K562 (cell line): ENCODE results near the gene ZNF33A. TPM values are rescaled to one million over a fixed set of nuclear protein-coding genes. Genes with fewer than 3 reads are reported as not detected.

Experiments used
- ATF7 ChIP-seq: fragments of 450-650 bp; IDR thresholded peaks from 2 replicates; pipeline ENCODE4 v1.7.1; 2014; ENCODE audit warnings: mild to moderate bottlenecking, moderate library complexity
- CBX5 ChIP-seq: IDR thresholded peaks from 2 replicates; pipeline ENCODE4 v1.6.1; 2014; ENCODE audit warnings: low read depth, borderline replicate concordance
- E2F1 ChIP-seq: sonication (generic); formaldehyde crosslinking; IDR thresholded peaks from 2 replicates; pipeline ENCODE4 v1.8.1; 2023; ENCODE audit warnings: mild to moderate bottlenecking, missing genetic modification reagents, moderate library complexity
- FOXP4 ChIP-seq: sonication (generic); formaldehyde crosslinking; IDR thresholded peaks from 2 replicates; pipeline ENCODE4 v1.8.0; 2022; ENCODE audit warnings: mild to moderate bottlenecking, missing genetic modification reagents, borderline replicate concordance
- HSF4 ChIP-seq: fragments of 250-450 bp; sonication (Bioruptor Pico); IDR thresholded peaks from 2 replicates; pipeline ENCODE4 v2.1.2; 2022; ENCODE audit warnings: mild to moderate bottlenecking, moderate library complexity, borderline replicate concordance
- NCOR1 ChIP-seq: fragments of 450-650 bp; IDR thresholded peaks from 2 replicates; pipeline ENCODE4 v1.6.1; 2016; ENCODE audit warnings: mild to moderate bottlenecking, moderate library complexity
- NELFE ChIP-seq: IDR thresholded peaks from 2 replicates; pipeline ENCODE4 v1.6.1; 2011; ENCODE audit warnings: mild to moderate bottlenecking; ENCODE audit not compliant: insufficient read depth, insufficient read length
- PHF8 ChIP-seq: fragments of 200-600 bp; sonication (generic); IDR thresholded peaks from 2 replicates; pipeline ENCODE4 v1.6.1; 2012; ENCODE audit warnings: mixed run types, mild to moderate bottlenecking, inconsistent platforms, low read length, moderate library complexity, borderline replicate concordance
- POLR2B ChIP-seq: fragments of 450-650 bp; IDR thresholded peaks from 2 replicates; pipeline ENCODE4 v1.6.1; 2018; ENCODE audit warnings: low read depth; ENCODE audit not compliant: partially characterized antibody
- ZNF121 ChIP-seq: sonication (generic); formaldehyde crosslinking; conservative IDR thresholded peaks from 2 replicates; pipeline ENCODE4 v1.8.0; 2022; ENCODE audit warnings: missing genetic modification reagents
- ZNF143 ChIP-seq: sonication (generic); formaldehyde crosslinking; IDR thresholded peaks from 2 replicates; pipeline ENCODE4 v1.9.0; 2022; ENCODE audit warnings: mild to moderate bottlenecking, missing genetic modification reagents
- ZNF609 ChIP-seq: sonication (generic); formaldehyde crosslinking; IDR thresholded peaks from 2 replicates; pipeline ENCODE4 v1.8.1; 2023; ENCODE audit warnings: missing genetic modification reagents, mild to moderate bottlenecking, borderline replicate concordance
- polyA plus RNA-seq, 8 experiments: library from polyadenylated mRNA; depleted of rRNA in 4 of 8; stranded (reverse) in 5 of 8; unstranded in 3 of 8; fragments of >200 nt; fragmentation: Nextera tagmentation in 2 of 8; fragmentation: Illumina TruSeq in 1 of 8; extraction: Ambion mirVana in 2 of 8; extraction: Trizol in 1 of 8; gene quantifications; 2 replicates each; pipeline versions ENCODE4 v1.2.1 to v1.2.3, GENCODE V29; 2011 to 2014; ENCODE audit warnings: inconsistent platforms in 1 of 8, missing spikeins in 1 of 8
- total RNA-seq, 7 experiments: library from RNA; depleted of rRNA in 6 of 7; stranded (reverse); fragments of >200 nt in 6 of 7; fragmentation: Illumina TruSeq in 2 of 7; extraction: Trizol in 2 of 7; gene quantifications; 2 replicates each; pipeline versions ENCODE4 v1.2.1 to v1.2.3, GENCODE V29; 2011 to 2021; ENCODE audit warnings: low replicate concordance in 1 of 7
- TF ChIP-seq, protein P1 (sequence below), 2 experiments: fragments of 450-650 bp in 1 of 2; sonication (generic) in 1 of 2; formaldehyde crosslinking; conservative IDR thresholded peaks; 2 replicates each; pipeline versions ENCODE4 v1.4.0 to v1.8.1; 2020 to 2022; ENCODE audit warnings: mild to moderate bottlenecking in 1 of 2, missing genetic modification reagents in 1 of 2
- TF ChIP-seq, protein P2 (sequence below): fragments of 250-450 bp; sonication (Bioruptor Pico); IDR thresholded peaks from 2 replicates; pipeline ENCODE4 v1.9.0; 2021; ENCODE audit warnings: mild to moderate bottlenecking, inconsistent platforms

ZNF33A gene
- total and polyA plus RNA-seq, 9 of the 15 experiments (the other 6 are each of a cell fraction or from before 2014, with no cell fraction given), result 8.1 to 27.5 (median 16.4) TPM

GRCh38 chr10:37976091-37976879 is 34.2 kb upstream of the ZNF33A start, which contains the start of gene ZNF25 (continued):
- peak; percentile 97 for TF ChIP-seq PHF8
- TF ChIP-seq NELFE, result no peak
- TF ChIP-seq, protein P1, sequence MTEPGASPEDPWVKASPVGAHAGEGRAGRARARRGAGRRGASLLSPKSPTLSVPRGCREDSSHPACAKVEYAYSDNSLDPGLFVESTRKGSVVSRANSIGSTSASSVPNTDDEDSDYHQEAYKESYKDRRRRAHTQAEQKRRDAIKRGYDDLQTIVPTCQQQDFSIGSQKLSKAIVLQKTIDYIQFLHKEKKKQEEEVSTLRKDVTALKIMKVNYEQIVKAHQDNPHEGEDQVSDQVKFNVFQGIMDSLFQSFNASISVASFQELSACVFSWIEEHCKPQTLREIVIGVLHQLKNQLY (CRISPR knock-in tag; conservative IDR thresholded peaks at IDR 0.05), result 0 out of 4 replicates have a peak, but pooled peaks of 1 of the 2 experiments have one; percentile 52
- TF ChIP-seq NCOR1, result 0 out of 2 replicates have a peak, but pooled peaks have one; percentile 6
- TF ChIP-seq ATF7, result peak; percentile 97
- peak; percentile 66; the same call in 1 of the 2 replicates for TF ChIP-seq ZNF121 (CRISPR knock-in tag)
- TF ChIP-seq, protein P2, sequence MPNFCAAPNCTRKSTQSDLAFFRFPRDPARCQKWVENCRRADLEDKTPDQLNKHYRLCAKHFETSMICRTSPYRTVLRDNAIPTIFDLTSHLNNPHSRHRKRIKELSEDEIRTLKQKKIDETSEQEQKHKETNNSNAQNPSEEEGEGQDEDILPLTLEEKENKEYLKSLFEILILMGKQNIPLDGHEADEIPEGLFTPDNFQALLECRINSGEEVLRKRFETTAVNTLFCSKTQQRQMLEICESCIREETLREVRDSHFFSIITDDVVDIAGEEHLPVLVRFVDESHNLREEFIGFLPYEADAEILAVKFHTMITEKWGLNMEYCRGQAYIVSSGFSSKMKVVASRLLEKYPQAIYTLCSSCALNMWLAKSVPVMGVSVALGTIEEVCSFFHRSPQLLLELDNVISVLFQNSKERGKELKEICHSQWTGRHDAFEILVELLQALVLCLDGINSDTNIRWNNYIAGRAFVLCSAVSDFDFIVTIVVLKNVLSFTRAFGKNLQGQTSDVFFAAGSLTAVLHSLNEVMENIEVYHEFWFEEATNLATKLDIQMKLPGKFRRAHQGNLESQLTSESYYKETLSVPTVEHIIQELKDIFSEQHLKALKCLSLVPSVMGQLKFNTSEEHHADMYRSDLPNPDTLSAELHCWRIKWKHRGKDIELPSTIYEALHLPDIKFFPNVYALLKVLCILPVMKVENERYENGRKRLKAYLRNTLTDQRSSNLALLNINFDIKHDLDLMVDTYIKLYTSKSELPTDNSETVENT (CRISPR knock-in tag), result 0 out of 2 replicates have a peak, but pooled peaks have one; percentile 28
- peak; percentile 92 for TF ChIP-seq ZNF143 (CRISPR knock-in tag)
- TF ChIP-seq HSF4 (CRISPR knock-in tag), result no peak
- no peak for TF ChIP-seq ZNF609 (CRISPR knock-in tag)
- TF ChIP-seq E2F1 (CRISPR knock-in tag), result peak; percentile 53; the same call in 1 of the 2 replicates
- TF ChIP-seq POLR2B, result peak; percentile 67
- no peak; the same call in 1 of the 2 replicates for TF ChIP-seq CBX5
- no peak for TF ChIP-seq FOXP4 (CRISPR knock-in tag)
